Left colon (tissue), 2 donors: ENCODE data around the gene GSTO2. TPM values are rescaled to one million over a fixed set of nuclear protein-coding genes. Genes with fewer than 3 reads are reported as not detected.
A peak's percentile ranks its signal among the peaks of the same experiment; 100 is the strongest.

Experiments used
- ATAC-seq: fragments of 200-7000 bp; cut with Tn5 transposase; one replicate; pipeline ENCODE4 v1.9.1; 2020; ENCODE audit warnings: mild to moderate bottlenecking, moderate library complexity
- DNase-seq, 2 donors: peaks; one replicate each; pipeline ENCODE4 v3.0.0-alpha.2; 2020
- intact Hi-C, 2 donors: fragments of 100-400 bp; cut with DNase I in 1 of 2; cut with micrococcal nuclease in 1 of 2; formaldehyde crosslinking; loops; one replicate each; pipeline versions ENCODE4 v1.11.2 to v1.14.0; 2022; cut with DNase I, micrococcal nuclease
- total RNA-seq, 2 donors: library from RNA; stranded (reverse); fragmentation: NEBNext Ultra II Directional; extraction: Animal tissue kit (Norgen Biotek cat#: 25700); gene quantifications; one replicate each; pipeline ENCODE4 v1.2.1, GENCODE V29; 2021
- donor health status: DM: no; HTN: no; CAD: no.
- donor health status: DM: yes; HTN: yes; CAD: no.

GSTO2 gene
- total RNA-seq, 2 donors from 2014 or later = 13.7 to 27.9 TPM

DNA sequence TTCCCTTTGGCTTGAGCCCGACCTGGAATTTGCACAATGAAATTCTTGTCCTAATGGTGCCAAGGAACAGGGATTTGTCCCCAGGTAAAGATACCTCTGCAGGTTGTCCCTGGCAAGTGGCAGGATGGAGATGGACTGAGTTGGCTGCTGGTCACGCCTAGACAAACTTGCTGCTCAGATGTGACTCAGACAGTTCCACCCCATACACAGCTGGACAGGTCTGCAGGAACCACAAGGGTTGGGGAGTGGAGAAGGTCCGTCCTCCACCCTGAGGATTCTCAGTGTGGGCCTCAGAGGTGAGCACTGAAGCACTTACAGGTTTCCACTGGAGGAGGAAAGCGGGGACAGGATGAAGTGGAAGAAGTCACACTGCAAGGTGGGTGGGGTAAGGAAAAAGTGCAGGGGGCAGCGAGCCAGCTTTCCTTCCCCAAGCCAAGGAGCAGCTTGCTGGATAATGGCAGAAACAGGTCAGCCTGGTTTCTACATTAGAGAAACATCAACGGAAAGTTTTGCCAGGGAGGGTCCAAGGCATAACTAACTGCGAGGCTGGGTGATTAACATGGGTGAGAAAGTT is 48.8 kb downstream of the GSTO2 start:
- intact Hi-C loops = no loop called here
- ATAC-seq = no peak
- no peak for DNase-seq

DNA sequence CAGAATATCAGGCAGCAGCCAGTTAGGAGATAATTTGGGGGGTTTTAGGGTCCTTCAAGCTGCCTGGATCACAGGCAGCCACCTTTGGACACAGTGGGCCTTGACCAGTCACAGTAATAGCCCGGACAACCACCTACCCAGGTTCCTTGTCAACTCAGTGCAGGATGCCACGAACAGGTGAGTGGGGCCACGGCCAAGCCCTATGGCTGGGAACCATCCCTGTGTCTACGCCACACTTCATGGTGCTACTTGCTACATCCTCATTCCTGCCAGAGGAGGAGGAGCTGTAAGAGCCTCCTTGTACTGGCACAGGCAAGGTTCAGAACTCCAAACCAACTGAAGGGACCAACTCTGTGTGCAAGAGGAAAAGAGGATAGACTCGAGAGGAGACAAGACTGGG is 49.3 kb downstream of the GSTO2 start:
- ATAC-seq = no peak
- no peak for DNase-seq
- intact Hi-C loops = no loop called here

DNA sequence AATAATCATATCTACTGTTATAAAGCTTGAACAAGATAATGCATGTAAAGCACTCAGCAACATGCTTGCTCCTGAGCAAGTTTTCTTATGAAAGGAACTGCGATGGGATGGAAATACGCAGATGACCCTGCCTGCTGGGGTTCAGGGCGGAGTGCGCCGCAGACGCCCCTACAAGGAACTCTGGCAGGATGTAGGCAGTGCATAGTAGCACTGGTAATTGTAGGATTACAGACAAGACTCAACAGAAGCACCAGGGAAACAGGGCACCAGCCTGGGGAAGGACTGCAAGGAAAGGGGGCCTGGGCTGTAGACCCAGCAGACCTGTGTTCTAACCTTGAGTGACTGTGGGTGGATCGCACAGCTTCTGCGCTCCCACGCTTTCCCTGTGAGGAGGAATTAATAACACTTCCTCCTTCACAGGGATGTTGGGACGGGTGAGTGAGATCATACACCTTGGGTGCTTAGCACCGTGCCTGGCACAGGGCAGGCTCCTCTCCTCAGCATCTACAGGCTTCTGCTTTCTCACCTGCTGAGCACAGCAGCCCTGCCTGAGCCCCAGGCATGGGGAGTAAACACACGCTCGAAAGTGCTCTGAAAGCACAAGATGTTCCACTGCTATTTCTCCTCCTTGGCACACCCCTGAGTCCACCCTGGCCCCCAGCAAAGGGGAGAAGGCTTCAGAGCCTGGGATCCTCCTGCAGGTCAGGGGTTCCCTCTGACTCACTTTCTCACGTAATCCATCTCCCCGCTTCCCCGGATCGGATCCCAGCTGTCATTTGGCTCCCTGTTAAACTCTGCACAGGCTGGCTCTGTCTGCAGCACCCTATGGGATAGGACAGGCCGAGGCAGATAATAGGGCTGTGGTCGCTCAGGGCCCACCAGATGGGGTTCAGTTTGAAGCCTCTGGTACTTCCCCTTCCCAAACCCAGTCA is 50.1 kb downstream of the GSTO2 start:
- ATAC-seq (no peak), DNase-seq (peak in 1 of 2 donors; percentile 28)
- intact Hi-C loops = no loop called here

DNA sequence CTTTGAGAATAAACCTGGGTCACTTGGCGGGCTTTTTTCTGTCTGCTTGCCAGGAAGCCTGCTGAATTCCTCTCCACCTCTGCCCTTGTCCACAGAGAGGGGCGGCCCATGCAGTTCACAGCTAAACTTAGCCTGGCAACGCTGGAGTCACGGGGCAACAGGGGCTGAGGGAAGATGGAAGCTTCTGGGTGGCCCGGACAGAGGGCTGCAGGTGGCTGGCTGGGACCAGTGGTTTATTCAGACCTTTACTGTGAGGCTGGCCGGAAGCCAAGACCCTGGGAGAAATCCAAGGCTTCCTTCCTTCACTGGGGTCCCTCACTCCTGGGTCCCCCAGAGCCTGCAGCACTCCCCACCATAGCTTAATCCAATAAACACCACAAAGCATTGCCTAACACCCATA is 52.2 kb downstream of the GSTO2 start:
- DNase-seq = peak in 1 of 2 donors; percentile 24
- intact Hi-C loops = no loop called here

DNA sequence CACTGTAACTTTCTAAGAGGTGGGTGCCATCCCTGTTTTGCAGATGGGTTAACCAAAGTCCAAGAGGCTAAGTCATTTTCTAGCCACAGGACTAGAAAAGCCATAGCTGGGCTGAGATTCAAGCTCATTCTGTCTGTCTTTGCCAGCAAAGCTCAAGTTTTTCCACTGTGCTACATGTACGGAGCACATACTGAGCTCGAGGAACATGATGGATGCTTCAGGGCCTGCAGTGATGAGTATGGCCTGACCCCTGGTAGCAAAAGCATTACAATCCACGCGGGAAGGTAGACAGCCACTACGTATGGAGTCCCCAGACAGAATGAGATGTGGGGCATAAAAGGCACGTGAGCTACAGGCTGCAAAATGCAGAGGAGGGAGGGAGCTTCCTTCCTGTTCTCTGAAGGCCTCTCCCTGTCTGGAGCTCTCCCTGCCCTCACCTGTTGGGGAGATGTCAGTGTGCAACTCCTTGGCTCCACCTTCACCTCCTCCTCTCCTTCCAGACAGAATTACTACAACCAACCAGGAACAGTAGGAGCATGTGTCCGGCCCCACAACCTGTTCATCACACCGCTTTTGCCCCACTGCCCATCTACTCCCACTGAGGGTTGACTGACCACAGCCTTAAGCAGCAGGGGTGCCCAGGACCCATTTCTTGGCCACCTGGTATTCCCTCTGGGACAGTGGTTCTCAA is 52.9 kb downstream of the GSTO2 start:
- intact Hi-C loops = no loop called here
- DNase-seq (peak in 1 of 2 donors; percentile 15), ATAC-seq (peak; percentile 12)

More for the DNA sequence above, 52.2 kb downstream of the GSTO2 start:
- no peak for ATAC-seq

DNA sequence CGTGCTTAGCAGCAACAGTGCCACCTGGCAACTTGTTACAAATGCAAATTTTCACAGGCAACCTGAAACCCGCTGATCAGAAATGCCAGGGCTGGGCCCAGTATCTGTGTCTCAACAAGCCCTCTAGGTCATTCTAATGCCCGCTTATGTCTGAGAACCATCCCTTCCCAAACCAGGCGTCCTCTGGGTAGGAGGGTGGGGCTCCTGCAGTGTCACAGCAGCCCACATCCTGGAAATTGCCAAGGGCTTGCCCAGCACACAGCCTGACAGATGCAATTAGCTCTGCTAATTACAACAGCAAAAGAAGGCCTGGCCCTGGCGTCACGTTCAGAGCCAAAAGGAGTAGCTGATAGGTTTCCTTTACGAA is 53.4 kb downstream of the GSTO2 start:
- peak; percentile 61 for ATAC-seq
- DNase-seq = no peak
- intact Hi-C loops = no loop called here

DNA sequence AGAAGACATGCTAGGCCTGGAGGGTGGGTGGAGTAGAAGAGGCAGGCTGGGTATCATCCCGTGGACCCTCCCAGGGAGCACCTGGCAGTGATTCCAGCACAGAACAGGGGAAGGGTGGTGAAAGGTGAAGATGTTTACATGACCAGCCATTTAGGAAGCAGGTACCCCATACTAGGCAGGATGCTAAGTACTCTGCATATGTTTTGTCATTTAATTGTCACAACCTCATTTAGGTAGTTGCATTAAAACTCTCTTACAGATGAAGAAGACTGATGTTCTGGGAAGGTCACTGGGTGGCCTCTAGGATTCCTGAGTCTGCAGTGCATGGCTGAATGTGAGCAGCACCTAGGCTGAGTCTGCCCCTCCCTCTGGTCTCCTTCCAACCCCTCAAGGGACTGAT is 54.1 kb downstream of the GSTO2 start:
- ATAC-seq = no peak
- intact Hi-C loops = no loop called here
- no peak for DNase-seq

DNA sequence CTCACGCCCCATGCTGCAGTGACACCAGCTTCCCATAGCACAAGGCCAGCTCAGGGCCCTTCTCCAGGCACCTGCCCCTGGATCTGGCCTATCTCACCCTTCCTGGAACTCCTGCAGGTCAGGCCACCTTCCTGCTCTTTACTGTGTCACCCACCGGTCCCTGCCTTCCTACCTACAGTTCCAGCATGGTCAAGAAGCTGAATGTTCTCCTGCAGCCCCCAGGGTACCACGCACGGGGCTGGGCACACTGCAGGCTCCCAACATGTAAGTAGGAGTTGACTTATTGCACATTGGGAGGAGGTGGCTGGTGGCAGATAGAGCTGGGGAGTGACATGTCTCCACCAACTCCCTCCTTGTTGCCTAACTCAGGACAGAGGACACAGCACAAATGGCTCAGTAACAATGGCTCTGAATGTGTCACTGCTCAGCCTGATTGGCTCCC is 54.8 kb downstream of the GSTO2 start:
- DNase-seq (no peak), ATAC-seq (no peak)
- intact Hi-C loops = no loop called here

DNA sequence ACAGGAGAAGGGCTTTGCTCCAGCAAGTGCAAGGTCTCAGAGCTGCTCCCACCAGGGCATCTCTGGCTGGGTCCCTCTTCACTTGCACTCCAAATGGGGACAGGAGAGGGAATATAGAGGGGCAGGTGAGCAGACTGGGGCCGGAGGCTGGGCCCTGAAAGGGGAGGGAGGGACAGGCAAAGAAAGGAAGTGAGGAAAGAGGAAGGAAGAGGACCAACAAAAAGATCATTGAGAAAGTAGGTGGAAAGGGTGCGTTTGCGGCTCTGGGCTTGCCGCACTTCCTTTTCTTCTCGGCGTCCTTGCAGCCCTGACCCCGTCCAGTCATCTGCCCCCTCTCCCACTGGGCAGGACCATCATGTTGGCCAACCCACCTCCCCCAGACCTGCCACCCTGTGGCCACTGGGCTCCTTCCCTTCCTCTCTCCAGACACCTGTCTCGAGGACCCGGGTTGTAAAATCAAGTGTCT is 55.3 kb downstream of the GSTO2 start:
- DNase-seq = peak in 1 of 2 donors; percentile 22
- intact Hi-C loops = no loop called here
- ATAC-seq = no peak

DNA sequence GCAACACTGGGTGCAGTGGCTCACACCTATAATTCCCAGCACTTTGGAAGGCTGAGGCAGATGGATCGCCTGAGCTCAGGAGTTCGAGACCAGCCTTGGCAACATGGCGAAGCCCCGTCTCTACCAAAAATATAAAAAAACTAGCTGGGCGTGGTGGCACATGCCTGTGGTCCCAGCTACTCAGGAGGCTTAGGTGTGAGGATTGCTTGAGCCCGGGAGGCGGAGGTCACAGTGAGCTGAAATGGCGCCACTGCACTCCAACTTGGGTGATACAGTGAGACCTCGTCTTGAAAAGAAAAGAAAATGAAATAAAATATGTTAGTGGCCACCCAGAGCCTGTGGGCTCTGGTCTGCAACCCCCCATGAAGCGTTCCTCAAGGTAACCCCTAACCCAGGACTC is 55.9 kb downstream of the GSTO2 start:
- intact Hi-C loops = no loop called here
- no peak for ATAC-seq
- no peak for DNase-seq

DNA sequence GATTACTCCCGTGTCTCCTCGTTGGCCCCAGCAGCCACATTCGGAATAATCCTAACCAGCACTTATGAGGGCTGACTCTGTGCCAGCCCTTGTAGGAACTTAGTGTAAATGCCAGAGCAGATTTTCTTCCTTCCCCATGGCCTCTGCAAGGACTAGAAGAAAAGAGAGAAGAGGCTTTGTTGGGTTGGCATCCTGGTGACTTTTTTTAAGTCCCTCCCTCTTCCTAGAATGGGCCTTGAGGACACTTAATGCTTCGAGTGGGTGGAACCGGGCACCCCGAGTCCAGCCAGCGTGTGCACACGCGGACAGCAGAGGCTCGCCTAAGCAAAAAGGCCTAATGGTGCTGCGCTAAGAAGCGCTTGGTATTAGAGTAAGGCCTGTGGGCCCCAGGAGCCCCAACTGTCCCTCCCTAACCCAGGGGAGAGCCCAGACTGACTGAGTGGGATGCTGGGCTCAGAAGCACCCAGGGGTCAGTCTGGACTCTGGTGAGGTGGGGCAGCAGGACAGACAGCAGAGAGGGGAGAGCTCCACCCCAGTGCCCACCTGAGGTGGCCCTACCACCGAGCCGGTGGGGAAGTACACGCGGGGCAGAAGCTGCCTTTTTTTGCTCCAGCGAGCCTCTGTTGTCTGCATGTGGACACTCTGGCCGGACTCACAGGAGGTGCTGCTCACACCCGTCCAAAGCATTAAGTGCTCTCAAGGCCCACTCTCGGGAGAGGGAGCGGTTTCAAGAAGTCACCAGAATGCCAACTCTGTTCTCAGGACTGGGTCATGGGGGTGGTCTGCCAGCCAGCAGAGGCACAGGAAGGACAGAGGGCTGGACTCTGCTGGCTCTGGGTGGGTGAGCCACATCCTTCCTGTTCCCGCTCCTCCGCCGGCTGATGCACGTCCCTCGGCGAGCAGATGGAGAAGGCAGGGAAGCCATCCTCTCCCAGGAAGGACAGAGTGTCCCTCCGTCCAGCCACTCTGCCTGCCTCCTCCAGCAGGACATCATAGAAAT is 56.8 kb downstream of the GSTO2 start:
- DNase-seq = no peak

DNA sequence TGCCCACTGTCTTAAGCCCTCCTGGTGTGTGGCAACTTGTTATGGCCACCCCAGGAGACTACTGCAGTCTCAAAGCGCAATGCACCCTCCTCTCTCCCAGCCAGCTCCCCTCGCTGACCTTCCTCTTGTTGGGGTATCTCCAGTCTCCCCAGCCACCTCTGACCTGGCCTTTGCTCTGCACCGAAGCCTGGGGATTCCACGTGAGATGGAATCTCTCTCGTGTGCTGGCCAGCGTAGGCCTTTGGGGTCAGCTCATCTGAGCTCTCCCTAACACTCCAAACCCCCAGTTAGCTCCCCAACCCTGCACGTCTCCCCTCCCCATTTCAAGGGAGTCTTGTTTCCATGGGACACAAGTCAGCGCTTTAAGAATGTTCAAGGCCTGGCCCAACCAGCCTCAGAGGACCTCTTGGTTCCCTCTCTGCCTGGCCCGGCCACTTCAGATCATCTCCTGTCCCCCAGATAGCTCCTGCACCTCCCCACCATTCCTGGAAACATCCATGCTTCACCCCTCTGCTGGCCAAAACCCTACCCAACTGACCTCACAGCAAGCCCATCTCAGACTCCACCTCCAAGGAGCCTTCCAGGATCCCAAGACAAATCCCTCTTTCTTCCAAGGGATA is 58.1 kb downstream of the GSTO2 start:
- ATAC-seq (no peak), DNase-seq (no peak)
- intact Hi-C loops = no loop called here

More for the DNA sequence above, 56.8 kb downstream of the GSTO2 start:
- intact Hi-C loops = no loop called here
- ATAC-seq = no peak

DNA sequence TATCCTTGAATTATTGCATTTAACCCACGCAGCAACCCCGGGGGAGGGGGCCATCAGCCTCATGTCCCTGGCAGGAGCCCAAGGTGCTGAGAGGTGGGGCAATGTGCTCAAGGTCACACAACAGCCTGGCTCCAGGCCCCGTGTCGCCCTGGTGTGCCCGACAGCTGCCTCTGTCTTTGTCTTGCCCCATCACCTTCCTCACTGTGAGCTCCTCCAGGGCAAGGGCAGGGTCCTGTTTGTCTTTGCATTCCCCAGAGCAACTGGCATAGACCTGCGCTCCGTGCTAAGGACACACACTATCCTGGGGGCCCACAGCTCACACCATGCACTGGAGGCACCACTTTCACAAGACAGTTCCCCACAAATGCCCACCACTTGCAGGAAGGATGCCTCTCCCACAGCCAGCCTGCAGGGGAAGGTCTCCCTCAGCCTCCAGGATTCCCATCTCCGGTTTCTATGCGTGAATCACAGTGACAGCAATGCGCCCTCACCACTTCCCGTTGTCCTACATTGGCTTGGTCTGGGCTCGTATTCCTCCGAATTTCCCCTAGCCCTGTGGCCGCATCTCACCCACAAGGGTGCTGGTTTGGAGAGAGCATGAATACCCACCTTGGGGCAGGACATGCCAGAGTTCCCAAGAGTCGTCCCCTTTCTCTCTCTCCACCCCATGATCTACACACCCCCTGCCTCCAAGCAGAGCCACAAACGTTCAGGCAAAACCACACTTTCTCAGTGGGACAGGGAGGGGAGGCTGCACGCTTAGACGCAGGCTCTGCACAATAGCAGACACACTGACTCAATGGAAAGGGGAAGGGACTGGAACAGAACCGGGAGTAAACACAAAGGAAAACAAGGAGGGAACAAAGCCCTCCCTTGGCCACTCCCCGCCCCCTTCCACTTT is 59.0 kb downstream of the GSTO2 start:
- intact Hi-C loops = no loop called here
- DNase-seq = peak in 1 of 2 donors; percentile 39
- ATAC-seq = no peak

DNA sequence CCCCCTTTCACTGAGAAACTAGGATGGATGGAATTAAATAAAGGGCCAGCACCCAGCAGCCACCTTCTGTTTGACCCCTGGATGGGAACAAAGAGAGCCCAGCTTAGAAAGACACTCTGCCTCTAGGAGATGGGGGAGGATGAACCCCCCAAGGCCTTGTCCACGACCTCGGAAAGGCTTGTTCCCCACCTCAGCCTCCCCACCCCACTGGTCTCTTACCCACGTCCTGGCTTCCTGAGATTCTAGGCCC is 59.6 kb downstream of the GSTO2 start:
- DNase-seq (no peak), ATAC-seq (no peak)
- intact Hi-C loops = no loop called here

DNA sequence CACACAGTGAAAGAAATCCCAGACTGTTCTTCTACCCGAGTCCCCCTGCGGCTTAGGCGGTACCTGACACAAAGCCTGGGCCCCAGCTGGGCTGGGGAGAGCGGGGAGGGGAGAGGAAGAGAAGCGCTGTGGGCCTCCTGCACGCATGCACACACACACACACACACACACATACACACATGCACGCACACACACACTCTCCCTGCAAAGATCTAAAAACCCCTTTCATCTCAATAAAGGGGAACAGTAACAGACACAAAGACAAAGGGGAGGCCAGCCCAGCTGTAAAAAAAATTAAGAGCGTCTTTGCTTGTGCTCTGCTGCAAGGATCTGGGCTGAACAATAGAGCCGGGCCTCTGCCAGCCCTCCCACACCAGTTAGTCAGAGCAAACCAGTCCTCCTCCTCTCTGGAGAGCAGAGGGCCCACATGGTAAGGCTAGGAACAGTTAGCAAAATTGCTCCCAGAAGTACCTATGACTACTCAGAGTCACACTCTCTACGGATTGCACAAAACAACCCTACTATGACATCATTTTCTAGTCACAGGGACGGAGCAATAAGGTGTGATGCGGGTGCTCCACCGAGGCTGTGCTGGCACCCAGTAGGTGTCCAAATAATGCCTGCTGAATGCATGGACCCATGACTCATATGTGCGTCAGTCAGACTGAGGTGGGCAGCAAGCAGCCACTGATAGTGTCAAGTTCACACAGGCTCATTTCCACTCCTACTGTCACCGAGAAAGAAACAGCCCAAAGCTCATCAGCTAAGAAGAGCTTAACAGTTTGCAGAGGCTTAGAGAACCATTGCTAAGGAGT is 60.1 kb downstream of the GSTO2 start:
- intact Hi-C loops = no loop called here
- ATAC-seq = no peak

DNA sequence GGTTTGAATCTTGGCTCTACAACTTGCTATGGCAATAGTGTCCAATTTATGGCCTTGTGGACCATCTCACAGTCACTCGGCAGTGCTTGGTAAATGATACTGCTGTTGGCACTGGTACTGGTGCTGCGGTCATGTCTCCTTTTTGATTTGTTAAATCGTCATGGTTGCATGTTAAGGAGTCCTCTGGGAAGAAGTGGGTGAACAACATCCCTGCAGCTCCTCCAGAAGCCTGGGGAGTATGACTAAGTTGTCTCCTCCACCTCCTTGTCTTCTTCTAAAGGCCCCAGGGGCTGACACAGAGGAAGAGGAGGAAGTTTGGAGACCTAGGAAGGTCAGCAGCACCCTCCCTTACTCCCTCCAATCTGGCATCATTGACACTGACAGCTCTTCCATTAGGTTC is 60.8 kb downstream of the GSTO2 start:
- intact Hi-C loops = no loop called here
- DNase-seq (no peak), ATAC-seq (no peak)

More for the DNA sequence above, 60.1 kb downstream of the GSTO2 start:
- DNase-seq = peak in 1 of 2 donors; percentile 30
